ENCODE results near the gene SLC6A1.

The SLC6A1 gene

DNA sequence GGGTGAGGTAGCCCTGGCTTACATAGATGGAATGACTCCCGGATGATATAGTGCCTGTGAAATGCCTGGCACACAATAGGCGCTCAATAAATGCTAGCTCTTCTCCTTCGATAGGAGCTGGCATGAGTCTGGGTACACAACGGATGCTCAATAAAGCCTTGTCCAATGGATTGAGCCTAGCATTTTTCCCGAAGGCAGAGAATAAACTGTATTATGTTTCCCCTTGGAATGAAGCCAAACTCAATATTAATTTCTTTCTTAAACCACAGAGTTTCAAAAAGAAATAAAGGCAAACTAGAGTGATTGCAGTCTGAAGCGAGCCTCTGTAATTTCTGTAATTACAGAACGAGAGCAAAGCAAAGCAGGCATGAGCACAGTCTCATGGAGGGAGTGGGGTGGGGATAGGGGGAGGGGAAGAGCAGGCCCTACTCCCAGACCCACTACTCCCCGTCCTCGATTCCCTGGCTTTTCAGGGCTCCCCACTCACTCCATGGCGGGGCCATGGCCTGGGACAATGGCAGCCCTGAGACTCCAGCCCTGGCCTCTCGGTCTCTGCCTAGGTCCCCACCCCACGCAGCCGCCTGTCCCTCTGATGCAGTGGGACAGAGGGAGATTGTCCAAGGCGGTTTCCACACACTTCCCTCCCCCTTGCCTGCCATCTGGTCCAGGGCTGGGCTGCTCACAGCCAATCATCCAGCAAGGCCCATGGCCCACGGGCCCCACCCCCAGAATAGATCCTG is 18.0 kb downstream of the SLC6A1 start:
- in situ Hi-C loops (cut with MboI; ENCODE audit: low sequenced_read_pairs), result no loop called here

DNA sequence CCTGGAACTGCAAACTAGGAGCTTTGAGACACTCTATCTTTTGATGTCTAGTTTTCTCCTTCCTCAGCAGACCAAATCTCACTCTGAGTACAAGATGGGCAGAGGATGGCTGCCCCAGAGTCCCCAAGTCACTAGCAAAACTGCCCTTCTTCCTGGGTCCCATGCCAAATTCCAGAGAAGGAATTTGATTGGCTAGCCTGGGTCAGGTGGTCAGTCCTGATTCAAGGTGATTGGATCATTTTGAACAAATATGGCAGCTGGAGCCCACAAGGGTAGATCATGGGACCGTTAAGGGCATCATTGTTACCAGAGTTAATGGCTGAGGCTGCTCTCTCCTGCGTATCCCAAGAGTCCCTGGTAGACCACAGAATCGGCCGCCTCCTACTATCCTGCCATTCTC is 21.7 kb downstream of the SLC6A1 start:
- in situ Hi-C loops (cut with MboI; ENCODE audit: low sequenced_read_pairs), result no loop called here

DNA sequence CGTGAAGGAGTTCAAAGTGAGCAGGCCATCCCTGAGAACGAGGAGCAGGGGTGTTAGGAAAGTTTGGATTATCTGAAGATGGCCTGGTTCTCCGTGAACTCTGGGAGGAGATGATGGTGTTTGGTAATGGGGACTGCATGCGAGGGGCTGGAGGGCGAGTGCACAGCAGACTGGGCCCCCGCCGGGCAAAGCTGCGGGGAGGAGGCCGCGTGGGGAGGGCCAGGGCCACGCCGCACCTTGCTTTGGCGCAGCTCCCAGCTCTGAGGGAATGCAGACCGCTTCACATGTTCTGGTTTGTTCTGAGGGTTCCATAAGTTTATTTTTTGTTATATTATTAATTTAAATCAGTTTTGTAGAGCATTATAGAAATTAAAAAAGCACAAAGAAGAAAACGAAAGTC is 22.2 kb downstream of the SLC6A1 start:
- in situ Hi-C loops (cut with MboI; ENCODE audit: low sequenced_read_pairs), result no loop called here

- in situ Hi-C loops (cut with MboI; ENCODE audit: low sequenced_read_pairs), result no loop called here
These were observed 22.8 kb downstream of the SLC6A1 start for GRCh38 chr3:11015369-11015768.

DNA sequence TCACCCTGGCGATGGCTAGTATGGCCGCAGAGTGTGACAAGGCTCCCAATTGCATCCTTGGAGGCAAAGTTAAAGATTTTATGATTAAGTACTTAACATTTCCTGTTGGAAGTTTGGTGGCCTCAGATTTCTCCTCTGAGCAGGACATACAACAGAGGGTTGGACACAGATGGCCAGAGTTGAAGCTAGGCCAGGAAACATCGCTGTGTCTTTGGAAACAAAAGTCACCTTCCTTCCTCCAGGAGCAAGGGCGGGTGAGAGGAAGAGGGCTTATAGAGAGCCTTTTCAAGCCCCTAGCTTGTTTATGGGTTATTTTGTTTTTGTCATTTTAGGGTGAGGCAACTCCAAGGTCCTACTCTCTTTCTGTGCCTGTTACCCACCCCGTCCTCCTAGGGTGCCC is 24.2 kb downstream of the SLC6A1 start:
- in situ Hi-C loops (cut with MboI; ENCODE audit: low sequenced_read_pairs), result no loop called here

GRCh38 chr3:11019116-11019819 is 26.7 kb downstream of the SLC6A1 start:
- in situ Hi-C loops (cut with MboI; ENCODE audit: low sequenced_read_pairs), result no loop called here

DNA sequence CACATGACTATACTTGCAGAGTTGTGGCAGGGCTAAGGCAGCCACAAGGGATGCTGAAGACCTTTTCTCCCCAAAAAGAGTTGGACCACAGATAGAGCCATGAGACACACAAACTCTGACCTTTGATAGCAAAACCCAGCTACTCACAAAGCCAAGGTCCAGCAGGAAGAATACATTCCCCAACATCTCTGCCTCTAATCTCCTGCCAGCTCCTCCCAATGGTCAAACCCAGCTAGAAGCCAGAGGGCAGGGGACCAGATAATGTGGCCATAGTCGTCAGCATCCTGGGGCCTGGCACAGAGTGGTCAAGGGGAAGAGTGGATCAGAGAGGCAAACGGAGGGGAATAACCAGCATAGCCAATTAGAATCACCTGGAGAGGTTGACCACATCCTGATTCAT is 28.2 kb downstream of the SLC6A1 start:
- in situ Hi-C loops (cut with MboI; ENCODE audit: low sequenced_read_pairs), result no loop called here

DNA sequence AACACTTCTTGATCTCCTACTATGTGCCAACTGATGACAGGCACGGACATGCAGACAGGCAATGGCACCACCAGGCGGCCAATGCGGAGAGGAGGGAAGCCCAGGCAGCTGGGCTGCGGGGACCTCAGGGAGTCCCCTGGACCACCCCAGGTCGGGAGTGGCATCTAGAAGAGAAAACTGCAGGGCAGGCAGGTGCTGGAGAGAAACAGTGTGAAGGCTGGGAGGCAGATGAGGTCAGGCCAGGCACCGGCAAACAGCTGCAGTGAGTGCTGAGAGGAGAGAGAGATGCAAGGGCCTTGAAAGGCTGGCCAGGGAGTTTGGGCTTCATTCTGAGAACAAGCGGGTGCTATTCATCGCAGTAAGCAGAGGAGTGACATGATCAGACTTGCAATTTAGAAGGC is 29.1 kb downstream of the SLC6A1 start:
- in situ Hi-C loops (cut with MboI; ENCODE audit: low sequenced_read_pairs), result no loop called here

DNA sequence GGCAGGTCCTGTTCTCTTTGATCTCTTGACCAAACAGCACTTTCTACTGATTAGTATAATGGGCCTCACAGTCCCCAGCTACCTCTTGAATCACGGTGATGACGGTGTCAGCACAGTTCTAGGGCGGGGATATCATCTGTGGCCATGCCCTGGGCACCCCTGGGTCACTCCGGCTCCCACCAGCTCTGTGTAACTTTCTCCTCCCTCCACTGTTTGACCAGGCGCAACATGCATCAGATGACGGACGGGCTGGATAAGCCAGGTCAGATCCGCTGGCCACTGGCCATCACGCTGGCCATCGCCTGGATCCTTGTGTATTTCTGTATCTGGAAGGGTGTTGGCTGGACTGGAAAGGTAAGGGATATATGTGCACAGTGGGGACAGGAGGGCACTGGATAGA is 29.6 kb downstream of the SLC6A1 start:
- in situ Hi-C loops (cut with MboI; ENCODE audit: low sequenced_read_pairs), result no loop called here

GRCh38 chr3:11024181-11024580 is 31.6 kb downstream of the SLC6A1 start:
- in situ Hi-C loops (cut with MboI; ENCODE audit: low sequenced_read_pairs), result no loop called here

- in situ Hi-C loops (cut with MboI; ENCODE audit: low sequenced_read_pairs), result no loop called here
These were observed 37.4 kb downstream of the SLC6A1 start for GRCh38 chr3:11029948-11030347.

GRCh38 chr3:11033871-11034270 is 41.3 kb downstream of the SLC6A1 start:
- in situ Hi-C loops (cut with MboI; ENCODE audit: low sequenced_read_pairs), result no loop called here

GRCh38 chr3:11034309-11034985 is 41.9 kb downstream of the SLC6A1 start:
- in situ Hi-C loops (cut with MboI; ENCODE audit: low sequenced_read_pairs), result no loop called here

DNA sequence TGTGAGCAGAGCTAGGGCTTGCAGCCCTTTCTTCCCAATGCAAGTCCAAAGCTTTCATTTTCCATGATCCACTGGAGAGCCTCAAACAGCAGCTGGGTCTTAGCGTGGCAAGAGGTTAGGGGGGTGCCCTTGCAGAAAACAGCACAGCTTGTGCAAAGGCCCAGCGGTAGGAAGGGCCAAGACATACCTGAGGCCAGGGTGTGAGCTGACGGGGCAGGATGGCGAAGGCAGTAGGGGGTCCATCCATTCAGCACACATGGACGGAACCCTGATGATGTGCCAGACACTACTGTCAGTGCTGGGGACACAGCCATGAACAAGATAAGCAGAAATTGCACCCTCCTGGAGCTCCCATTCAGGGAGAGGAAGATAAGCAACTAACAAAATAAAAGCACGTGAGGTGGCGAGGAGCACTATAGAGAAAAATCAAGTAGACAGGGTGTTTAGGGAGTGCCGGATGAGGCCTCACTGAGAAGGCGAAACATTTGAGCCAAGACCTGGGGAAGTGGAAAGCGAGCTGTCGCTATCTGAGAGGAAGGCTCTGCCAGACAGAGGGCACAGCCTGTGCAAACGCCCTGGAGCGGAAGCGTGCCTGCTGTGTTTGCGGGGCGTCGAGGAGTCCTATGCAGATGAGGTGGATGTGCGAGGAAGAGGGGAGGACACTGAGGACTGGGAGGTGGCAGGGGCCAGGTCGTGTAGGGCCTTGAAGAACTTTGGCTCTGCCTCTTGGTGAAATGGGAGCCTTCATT is 43.4 kb downstream of the SLC6A1 start:
- in situ Hi-C loops (cut with MboI; ENCODE audit: low sequenced_read_pairs), result no loop called here

- in situ Hi-C loops (cut with MboI; ENCODE audit: low sequenced_read_pairs), result no loop called here
These were observed 44.8 kb downstream of the SLC6A1 start for GRCh38 chr3:11037241-11037873.

DNA sequence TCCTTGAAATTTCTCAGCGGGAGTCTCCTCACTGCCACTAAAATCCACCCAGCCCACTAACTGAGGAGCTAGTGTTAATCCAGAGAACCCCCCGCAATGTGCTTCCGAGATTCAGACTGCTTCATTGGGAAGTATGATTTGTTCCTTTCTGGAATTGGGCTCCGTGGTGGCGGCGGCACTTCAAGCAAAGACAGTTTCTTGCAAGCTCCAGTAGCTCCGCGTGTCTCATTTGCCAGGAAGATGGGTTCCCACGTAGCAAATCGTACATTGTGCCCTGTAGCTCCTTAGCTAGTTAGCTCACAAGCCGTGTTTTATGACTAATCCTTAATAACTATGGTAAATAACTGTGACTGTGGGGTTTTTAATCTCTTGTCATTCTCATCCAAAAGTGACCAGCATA is 45.4 kb downstream of the SLC6A1 start:
- in situ Hi-C loops (cut with MboI; ENCODE audit: low sequenced_read_pairs), result no loop called here

GRCh38 chr3:11045536-11045935 is 53.0 kb downstream of the SLC6A1 start:
- in situ Hi-C loops (cut with MboI; ENCODE audit: low sequenced_read_pairs), result no loop called here

DNA sequence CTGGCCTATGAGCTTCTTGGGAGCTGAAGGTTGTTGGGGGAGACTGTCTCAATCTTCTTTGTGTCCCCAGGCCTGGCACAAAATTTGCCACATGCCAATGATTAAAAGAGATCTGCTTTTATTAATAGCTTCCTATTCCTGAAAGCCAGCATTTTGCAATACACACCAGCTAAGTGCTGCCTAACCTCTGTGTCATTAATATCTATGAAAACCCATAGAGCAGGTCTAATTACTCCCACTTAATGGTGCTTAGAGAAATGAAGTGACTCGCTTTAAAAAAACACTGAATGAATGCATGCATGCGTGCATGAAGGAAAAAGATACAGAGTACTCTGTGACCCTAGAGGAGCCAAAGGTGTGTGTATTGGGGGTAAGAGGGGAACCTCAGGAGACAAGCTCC is 55.0 kb downstream of the SLC6A1 start:
- in situ Hi-C loops (cut with MboI; ENCODE audit: low sequenced_read_pairs), result no loop called here

GRCh38 chr3:11050666-11051323 is 58.2 kb downstream of the SLC6A1 start:
- in situ Hi-C loops (cut with MboI; ENCODE audit: low sequenced_read_pairs), result loop anchor here (10.0 to 25.0 kb wide), 3 partner anchors 106 to 612 kb away; no protein-coding TSS in a partner anchor

GRCh38 chr3:11053926-11054503 is 61.5 kb downstream of the SLC6A1 start:
- in situ Hi-C loops (cut with MboI; ENCODE audit: low sequenced_read_pairs), result loop anchor here (10.0 to 25.0 kb wide), 3 partner anchors 109 to 608 kb away; no protein-coding TSS in a partner anchor
